NOMO-1 treated with DMSO at 0.1 percent for 48 hours (cell line): ENCODE results near the gene DUSP14.
"Not testable (repeated sequence)": the region's sequence is repeated elsewhere in the genome, so short reads cannot be mapped to it uniquely, and the experiment has no call there.

Experiments
- DNase-seq: peaks from one replicate; lab custom pipeline; 2025; ENCODE audit not compliant: unreplicated experiment; lab: John Stamatoyannopoulos, UW

Gene DUSP14

DNA sequence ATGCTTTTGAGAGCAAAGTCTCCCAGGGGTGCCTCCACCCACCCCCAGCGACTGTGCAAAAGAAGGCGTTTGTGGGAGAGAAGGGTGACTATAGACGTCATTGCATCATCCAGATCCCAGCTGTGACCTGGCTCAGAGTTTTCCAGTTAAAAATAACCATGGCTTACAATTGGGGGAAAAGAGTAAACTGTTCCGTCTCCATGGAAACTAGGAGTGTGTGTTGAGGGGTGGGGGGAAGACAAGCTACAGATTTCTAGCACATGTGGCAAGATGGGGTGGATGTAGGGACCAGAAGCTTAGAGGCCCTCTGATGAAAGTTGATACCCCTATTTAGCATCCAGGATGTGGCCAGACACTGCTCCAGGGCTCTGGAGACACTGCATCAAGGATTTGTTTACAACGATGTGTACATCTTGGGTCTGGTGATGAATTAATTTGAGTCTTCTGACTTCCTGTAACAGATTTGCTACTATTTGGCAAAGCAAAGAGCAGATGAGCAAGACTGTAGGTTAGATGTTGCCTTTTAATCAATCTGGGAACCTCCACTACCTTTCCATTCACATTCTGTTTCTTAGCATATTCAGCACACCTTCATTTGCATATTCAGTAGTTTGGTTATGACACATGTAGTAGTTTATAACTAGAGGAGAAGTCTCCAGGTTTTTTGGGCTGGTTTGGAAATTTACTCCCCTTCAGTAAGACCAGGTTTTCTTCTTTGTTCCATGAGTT lies 6.2 kb upstream of the DUSP14 start:
- no peak for DNase-seq

GRCh38 chr17:37485938-37486570 lies 3.6 kb upstream of the DUSP14 start:
- no peak for DNase-seq

DNA sequence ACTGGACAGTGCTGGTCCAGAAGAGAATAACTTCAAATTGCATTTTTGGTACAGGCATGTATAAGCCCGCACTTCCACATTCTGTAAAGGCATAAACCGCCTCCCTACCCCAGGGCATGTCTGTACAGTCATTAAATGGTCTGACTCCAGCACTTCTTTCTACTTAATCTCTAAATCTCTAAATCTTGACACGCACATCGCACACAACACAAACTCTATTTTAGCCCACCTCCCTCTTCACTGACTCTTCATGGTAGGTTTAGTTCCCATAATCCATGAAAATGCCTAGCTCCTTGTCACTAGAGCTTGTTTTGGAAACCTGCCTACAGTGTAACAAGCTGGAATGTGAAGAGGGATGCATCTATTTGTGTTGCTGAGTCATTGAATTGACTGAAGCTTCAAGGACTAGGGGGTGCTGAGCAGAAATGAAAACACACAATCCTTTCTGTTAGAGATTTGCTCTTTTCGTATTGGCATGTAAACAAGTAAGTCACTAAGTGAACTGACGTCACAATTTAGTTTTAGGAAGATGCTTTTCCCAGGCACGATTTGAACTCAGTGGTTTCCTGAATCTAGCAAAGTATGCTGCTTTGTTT lies 1.6 kb upstream of the DUSP14 start:
- peak; percentile 48 for DNase-seq

DNA sequence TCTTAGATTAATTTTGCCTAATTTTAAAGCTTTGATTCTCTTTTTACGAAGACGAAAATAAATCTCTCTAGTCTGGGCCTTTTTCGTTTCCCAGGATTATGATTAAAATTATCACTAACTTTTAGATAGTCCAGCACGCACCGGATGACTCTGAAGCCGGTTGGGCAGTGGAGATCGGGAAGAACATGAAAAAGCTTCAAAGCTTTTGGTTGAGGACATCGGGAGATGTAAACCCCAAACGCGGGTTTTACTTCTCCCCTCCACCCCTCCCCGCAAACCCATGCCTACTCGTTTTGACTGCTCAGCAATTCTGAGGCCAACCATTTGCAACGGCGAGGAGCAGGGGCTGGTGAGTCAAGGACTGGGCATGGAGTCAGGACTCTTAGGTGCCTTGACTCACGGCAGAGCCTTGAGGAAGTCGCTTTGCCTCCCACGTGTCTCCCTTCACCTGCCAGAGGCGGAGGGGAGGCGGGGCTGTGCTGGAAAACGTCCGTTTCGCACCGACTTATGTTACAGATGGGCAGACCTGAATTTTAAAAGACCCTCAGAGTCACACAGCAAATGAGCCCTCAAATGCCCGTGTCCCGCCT lies 989 bp upstream of the DUSP14 start:
- DNase-seq, result no peak

DNA sequence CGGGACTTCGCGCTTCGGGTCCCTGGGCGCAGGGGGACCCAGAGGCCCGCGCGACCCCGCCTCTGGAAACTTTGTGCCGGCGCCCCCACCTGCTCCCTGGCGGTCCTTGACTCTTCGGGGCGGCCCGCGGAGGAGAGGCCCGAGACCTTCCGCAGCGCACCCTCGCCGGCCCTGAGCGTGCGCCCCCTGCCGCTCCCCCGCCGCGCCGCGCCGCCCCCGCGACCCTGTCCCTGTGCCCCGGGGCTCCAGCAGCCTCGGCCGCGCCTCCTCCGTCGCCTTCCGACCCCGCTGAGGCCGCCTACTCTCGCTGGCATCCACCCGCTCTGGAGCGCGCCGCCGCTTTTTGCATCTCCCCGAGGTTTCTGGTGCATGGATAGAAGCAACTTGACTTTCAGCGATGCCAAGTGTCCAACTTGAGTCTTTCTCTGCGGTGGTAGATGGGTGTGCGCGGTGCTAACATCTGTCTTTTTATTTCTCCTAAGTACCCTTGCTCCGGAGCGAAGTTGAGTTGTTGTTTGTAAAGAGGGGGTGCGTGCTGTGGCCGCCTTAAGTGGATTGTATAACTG lies 414 bp downstream of the DUSP14 start:
- no peak for DNase-seq

- DNase-seq, result peak; percentile 21
Observed at GRCh38 chr17:37490638-37491614, 1.2 kb downstream of the DUSP14 start.

DNA sequence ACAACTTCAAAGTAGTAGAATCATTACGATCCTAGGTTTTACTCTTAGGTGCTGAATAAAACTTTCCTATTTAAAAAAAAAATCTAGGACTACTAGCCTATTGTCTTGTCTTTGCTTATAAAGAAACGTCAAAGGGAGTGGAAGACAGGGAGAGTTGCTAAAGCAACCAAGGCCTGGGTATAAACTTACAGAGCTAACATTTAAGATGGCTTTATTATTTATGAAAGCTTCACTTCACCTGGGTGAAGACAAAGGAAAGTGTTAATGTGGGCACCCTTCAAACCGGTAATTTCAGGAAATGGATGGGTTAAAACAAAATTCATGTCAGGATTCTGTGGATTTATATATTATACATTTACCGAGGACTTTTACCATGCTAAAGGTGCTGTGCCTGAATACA lies 2.5 kb downstream of the DUSP14 start:
- no peak for DNase-seq

DNA sequence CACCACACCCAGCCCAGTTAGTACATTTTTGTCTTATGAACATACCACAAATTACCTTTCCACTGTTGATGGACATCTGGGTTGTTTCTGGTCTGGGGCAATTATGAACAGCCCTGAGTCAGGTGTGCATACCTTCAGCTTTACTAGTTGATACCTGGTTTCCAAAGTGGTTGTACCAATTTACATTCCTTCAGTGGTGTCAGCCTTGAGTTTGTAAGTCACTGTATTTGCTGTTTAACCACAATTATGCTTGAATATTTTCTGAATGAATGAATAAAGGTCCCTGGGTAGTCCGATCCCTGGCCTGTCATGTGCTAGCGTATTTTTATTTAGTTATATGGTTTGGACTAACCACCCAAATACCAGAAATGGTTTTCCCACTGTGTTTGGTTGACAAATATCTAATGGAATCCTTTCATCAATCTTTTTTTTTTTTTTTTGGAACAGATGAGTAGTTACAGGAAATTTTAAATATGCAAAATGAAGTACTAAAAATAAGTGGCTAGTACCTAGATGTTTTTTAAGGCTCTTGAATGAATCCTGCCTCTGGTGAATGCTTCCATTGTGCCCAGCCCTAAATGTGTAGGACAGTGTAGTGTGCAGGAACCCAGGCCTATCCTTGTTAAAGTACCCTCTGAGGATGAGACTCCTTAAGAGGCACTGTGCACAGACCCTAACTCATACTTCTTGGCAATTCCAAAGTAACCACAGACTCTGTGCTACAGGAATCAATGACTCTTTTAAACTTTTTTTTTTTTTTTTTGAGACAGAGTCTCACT lies 3.7 kb downstream of the DUSP14 start:
- DNase-seq, result no peak

DNA sequence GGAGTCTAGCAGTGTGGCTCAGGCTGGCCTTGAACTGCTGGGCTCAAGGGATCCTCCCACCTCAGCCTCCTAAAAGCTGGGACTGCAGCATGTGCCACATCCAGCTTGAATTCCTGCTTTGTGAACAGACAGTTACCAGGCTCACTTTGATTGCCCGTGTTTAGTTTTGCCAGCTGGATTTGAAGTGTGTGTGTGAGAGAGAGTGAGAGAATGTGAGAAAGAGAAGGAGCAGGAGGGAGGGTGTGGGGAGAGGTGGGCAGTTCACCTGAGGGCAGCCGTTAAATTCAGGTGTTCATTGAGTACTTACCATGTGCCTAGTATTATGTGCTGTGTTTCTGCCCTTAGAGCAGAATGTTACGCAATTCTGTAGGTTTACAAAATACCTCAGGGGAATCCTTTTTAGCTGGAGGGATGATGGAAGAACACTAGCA lies 4.7 kb downstream of the DUSP14 start:
- DNase-seq, result no peak

DNA sequence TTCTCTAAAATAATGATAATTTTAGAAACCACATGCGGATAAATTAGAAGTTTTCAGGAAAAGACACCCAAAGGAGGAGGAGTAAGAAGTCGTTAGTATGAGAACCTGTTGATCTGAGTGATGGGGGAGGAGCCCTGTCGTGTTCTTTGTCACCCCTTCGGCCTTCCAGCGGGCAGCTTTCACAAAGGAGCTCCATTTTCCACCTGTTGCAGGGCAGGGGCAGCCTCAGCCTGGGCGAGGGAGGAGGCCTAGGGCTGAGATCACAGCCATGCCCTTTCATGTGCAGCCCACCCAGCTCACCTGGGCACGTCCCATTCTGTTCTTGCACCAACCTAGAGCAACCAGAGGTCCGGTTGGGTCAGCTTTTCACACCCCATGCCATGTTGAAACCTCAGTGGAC lies 5.3 kb downstream of the DUSP14 start:
- DNase-seq, result no peak

DNA sequence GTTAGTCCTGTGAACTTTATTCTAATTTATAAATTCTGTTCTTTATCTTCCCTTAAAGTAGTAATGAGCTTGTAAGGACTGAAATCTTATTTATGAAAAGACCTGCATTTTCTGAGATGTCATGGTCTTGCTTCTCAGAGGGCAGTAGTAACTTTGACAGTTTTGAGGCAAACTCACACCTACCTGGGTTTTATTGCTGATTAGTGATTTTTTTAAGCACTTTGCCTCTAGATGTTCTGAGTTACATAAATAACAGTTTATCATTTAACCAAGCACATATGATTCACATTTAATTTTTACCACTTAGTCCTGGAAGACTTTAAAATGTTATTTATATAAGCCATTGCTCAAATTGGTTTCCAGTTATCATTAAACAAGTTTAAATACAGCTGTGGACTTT lies 10.7 kb downstream of the DUSP14 start:
- DNase-seq, result no peak

GRCh38 chr17:37502009-37502936 lies 12.6 kb downstream of the DUSP14 start:
- no peak for DNase-seq

GRCh38 chr17:37503148-37503547 lies 13.5 kb downstream of the DUSP14 start:
- DNase-seq, result no peak

DNA sequence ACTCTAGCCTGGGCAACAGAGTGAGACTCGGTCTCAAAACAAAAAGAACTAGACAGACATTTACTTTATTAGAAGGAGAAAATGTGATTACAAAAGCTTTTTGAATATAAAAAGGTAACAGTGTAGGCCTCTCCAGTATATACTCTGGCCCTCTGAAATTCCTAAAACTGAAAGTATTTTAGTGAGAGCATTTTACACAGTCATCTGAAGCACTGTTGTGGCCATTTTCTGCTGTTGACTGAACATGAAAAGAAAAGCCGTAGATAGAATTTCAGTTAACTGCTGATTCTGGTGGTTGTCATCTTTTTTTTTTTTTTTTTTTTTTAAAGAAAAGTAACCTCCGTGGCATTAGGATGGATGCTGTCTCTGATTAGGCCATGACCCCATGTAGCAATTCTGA lies 15.6 kb downstream of the DUSP14 start:
- DNase-seq, result no peak

DNA sequence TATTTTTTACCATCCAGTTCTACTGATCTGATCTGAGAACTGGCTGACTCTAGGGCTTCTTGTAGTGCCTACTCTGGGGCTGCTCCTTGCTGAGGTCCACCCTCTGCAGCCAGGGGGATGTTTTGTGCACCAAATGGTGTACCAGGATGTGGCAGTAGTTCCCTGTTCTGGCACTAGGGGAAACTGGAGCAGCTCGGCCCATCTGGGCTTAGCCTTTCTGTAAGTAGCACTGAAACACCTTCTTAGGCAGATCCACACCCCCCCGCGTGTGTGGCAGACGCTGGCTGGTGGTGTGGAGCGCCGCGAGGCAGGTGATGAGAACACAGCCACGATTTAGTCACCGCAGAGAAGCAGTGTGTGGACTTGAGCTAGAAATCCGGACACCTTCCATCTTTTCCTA lies 17.0 kb downstream of the DUSP14 start:
- peak; percentile 32 for DNase-seq

GRCh38 chr17:37507111-37507510 lies 17.4 kb downstream of the DUSP14 start:
- no peak for DNase-seq

GRCh38 chr17:37510056-37510455 lies 20.4 kb downstream of the DUSP14 start:
- no peak for DNase-seq

DNA sequence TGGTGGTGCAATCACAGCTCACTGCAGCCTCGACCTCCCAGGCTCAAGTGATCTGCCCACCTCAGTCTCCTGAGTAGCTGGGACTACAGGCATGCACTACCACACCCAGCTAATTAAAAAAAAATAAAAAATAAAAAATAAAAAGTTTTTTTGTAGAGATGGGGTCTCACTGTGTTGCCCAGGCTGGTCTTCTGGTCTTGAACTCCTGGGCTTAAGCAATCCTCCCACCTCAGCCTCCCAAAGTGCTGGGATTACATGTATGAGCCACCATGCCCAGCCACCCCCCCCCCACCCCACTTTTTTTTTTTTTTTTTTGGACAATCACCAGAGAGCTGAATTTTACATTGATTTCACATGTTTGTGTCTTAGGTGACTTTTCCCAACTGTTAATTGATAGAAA lies 22.0 kb downstream of the DUSP14 start:
- not testable (repeated sequence) for DNase-seq
